HEK293 (cell line): ENCODE results near the gene MYO5B.

Experiments used
- ZNF274 ChIP-seq, 2 experiments: fragments of 200-500 bp in 1 of 2; fragments of 450-650 bp in 1 of 2; sonication (Bioruptor generic) in 1 of 2; formaldehyde crosslinking in 1 of 2; IDR thresholded peaks; 2 replicates each; pipeline versions ENCODE4 v1.5.1 to v1.6.1; 2014 to 2016; ENCODE audit warnings: borderline replicate concordance in 1 of 2, inconsistent platforms in 1 of 2, low read length in 1 of 2, missing biosample characterization in 1 of 2, missing genetic modification characterization in 1 of 2
- ZNF366 ChIP-seq: fragments of 450-650 bp; formaldehyde crosslinking; conservative IDR thresholded peaks from 2 replicates; pipeline ENCODE4 v1.5.1; 2016; ENCODE audit warnings: missing biosample characterization, missing genetic modification characterization
- TF ChIP-seq, protein P1 (sequence below): fragments of 450-650 bp; formaldehyde crosslinking; IDR thresholded peaks from 2 replicates; pipeline ENCODE4 v1.5.1; 2016; ENCODE audit warnings: missing biosample characterization, missing genetic modification characterization
- TF ChIP-seq, protein P2 (sequence below): fragments of 450-650 bp; formaldehyde crosslinking; IDR thresholded peaks from 2 replicates; pipeline ENCODE4 v1.5.1; 2016; ENCODE audit warnings: missing biosample characterization, missing genetic modification characterization
- TF ChIP-seq, protein P3 (sequence below): fragments of 450-650 bp; formaldehyde crosslinking; IDR thresholded peaks from 2 replicates; pipeline ENCODE4 v1.5.1; 2017; ENCODE audit warnings: missing biosample characterization, missing genetic modification characterization

DNA sequence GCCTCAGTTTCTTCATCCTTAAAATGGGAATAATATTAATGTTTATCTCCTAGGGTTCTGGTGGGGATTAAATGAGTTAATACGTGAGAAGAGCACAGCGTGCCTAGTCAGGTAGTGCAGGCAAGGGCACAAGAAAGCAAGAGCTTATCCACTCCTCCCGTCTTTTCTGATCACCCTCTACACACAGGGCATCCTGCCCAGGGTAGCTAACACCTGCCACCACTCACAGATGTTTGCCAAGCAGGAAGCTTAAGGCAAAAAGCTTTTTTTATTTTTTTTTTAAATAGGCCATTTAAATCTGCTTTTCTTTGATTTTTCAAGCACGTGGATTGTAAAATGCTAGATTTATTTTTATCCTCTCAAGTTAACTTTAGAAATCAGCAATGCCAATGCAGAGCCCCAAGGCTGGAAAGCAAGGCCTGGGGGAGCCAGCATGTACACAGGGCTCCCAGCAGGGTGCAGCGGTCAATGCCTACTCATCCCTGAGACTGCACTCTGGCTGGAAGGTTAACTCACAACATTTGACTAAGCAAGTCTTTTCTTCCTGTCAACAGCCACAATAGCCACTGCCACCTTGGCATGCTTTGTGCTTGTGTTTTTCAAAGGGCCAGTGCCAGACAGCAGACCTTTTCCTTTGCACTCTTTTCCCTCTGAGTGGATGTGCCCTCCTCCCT lies 295.2 kb downstream of the MYO5B start:
- TF ChIP-seq, protein P1, sequence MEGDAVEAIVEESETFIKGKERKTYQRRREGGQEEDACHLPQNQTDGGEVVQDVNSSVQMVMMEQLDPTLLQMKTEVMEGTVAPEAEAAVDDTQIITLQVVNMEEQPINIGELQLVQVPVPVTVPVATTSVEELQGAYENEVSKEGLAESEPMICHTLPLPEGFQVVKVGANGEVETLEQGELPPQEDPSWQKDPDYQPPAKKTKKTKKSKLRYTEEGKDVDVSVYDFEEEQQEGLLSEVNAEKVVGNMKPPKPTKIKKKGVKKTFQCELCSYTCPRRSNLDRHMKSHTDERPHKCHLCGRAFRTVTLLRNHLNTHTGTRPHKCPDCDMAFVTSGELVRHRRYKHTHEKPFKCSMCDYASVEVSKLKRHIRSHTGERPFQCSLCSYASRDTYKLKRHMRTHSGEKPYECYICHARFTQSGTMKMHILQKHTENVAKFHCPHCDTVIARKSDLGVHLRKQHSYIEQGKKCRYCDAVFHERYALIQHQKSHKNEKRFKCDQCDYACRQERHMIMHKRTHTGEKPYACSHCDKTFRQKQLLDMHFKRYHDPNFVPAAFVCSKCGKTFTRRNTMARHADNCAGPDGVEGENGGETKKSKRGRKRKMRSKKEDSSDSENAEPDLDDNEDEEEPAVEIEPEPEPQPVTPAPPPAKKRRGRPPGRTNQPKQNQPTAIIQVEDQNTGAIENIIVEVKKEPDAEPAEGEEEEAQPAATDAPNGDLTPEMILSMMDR = no peak
- TF ChIP-seq, protein P2, sequence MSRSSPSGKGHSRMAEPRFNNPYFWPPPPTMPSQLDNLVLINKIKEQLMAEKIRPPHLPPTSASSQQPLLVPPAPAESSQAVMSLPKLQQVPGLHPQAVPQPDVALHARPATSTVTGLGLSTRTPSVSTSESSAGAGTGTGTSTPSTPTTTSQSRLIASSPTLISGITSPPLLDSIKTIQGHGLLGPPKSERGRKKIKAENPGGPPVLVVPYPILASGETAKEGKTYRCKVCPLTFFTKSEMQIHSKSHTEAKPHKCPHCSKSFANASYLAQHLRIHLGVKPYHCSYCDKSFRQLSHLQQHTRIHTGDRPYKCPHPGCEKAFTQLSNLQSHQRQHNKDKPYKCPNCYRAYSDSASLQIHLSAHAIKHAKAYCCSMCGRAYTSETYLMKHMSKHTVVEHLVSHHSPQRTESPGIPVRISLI (tag by site-specific recombination) = no peak
- TF ChIP-seq, protein P3, sequence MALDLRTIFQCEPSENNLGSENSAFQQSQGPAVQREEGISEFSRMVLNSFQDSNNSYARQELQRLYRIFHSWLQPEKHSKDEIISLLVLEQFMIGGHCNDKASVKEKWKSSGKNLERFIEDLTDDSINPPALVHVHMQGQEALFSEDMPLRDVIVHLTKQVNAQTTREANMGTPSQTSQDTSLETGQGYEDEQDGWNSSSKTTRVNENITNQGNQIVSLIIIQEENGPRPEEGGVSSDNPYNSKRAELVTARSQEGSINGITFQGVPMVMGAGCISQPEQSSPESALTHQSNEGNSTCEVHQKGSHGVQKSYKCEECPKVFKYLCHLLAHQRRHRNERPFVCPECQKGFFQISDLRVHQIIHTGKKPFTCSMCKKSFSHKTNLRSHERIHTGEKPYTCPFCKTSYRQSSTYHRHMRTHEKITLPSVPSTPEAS (tag by site-specific recombination) = no peak
- TF ChIP-seq ZNF274 (IDR thresholded peaks at IDR 0.05; ENCODE audit: low read length) (no peak), ZNF274 (tag by site-specific recombination; IDR thresholded peaks at IDR 0.05; ENCODE audit: borderline replicate concordance) (no peak), ZNF366 (tag by site-specific recombination) (no peak)
